Gastrocnemius medialis (tissue), 4 donors: Measurements from ENCODE around the gene BCL7C.
"Not testable (repeated sequence)": the region's sequence is repeated elsewhere in the genome, so short reads cannot be mapped to it uniquely, and the experiment has no call there.

Experiments used
- CTCF ChIP-seq, 5 experiments: fragments of 450-650 bp in 3 of 5; fragments of 200-600 bp in 2 of 5; sonication (generic) in 2 of 5; IDR thresholded peaks in 4 of 5; conservative IDR thresholded peaks in 1 of 5; 1 replicate in 4 of 5; 2 replicates in 1 of 5; pipeline ENCODE4 v1.5.1; 2016 to 2019; ENCODE audit warnings: antibody characterized with exemption in 5 of 5, mild to moderate bottlenecking in 3 of 5, moderate library complexity in 3 of 5
- POLR2A ChIP-seq, 2 donors: fragments of 450-650 bp; IDR thresholded peaks; one replicate each; pipeline ENCODE4 v1.6.1; 2017; ENCODE audit warnings: antibody characterized with exemption in 2 of 2, mild to moderate bottlenecking in 2 of 2, moderate library complexity in 2 of 2

GRCh38 chr16:30891043-30891823 is 2.6 kb downstream of the BCL7C start:
- not testable (repeated sequence) for TF ChIP-seq CTCF (IDR thresholded peaks at IDR 0.05 in 4 of 5, conservative IDR thresholded peaks at IDR 0.05 in 1 of 5); POLR2A (IDR thresholded peaks at IDR 0.05)
